ENCODE measurements around the gene PLD1.

The PLD1 gene

DNA sequence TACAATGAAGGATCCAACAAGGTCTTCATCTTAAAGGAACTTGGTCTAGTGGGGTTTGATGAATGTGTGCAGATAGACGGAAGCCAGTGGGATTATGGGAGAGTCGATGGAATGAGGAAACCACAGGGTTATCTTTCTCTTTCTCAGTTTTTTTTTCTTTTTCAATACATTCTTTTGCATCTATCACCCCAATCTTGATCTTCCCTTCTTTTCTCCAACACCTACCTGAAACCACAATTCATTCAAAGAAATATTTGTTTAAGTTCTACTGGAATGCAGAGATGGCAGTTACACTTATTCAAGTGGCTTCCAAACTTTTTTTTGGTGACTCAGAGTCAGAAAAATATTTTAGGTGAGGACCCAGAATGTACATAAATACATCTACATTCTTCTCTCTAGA, 34.6 kb upstream of the PLD1 start:
- no peak for TF ChIP-seq GATA2 (IDR thresholded peaks at IDR 0.05; ENCODE audit: low read depth, low read length)
- no peak for TF ChIP-seq GATA3 (IDR thresholded peaks at IDR 0.05; ENCODE audit: low read depth, low read length)

- no peak for TF ChIP-seq GATA3 (IDR thresholded peaks at IDR 0.05; ENCODE audit: low read depth, low read length)
- no peak for TF ChIP-seq GATA2 (IDR thresholded peaks at IDR 0.05; ENCODE audit: low read depth, low read length)
Measured at GRCh38 chr3:171842864-171843518, 32.7 kb upstream of the PLD1 start, which contains the start of gene TMEM212. TSS of gene TMEM212 (plus strand) at chr3:171843349. CDS start at chr3:171843384, 35 bp downstream.

GRCh38 chr3:171841620-171842000, 31.3 kb upstream of the PLD1 start:
- TF ChIP-seq GATA2 (IDR thresholded peaks at IDR 0.05; ENCODE audit: low read depth, low read length) (no peak), GATA3 (IDR thresholded peaks at IDR 0.05; ENCODE audit: low read depth, low read length) (no peak)

GRCh38 chr3:171840811-171841619, 30.7 kb upstream of the PLD1 start:
- no peak for TF ChIP-seq GATA2 (IDR thresholded peaks at IDR 0.05; ENCODE audit: low read depth, low read length)

DNA sequence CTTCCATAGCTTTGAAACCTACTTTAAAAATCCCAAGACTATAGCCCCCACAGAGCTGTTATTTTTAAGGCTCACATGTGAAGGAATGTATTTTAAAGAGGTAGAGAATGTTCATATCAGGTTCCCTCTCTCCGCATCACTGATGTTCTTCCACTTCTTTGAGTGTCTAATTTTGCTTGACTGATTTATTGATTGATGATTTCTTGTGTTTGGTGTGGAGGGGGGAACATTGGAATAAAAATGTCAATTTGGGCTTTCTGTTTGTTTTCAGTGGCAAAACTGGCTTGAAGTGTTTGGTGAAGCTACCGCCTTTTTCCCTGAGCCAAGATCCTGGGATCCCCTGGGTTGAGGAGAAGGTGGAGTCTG, 30.1 kb upstream of the PLD1 start:
- no peak for TF ChIP-seq GATA2 (IDR thresholded peaks at IDR 0.05; ENCODE audit: low read depth, low read length)
- TF ChIP-seq GATA3 (IDR thresholded peaks at IDR 0.05; ENCODE audit: low read depth, low read length): no peak

DNA sequence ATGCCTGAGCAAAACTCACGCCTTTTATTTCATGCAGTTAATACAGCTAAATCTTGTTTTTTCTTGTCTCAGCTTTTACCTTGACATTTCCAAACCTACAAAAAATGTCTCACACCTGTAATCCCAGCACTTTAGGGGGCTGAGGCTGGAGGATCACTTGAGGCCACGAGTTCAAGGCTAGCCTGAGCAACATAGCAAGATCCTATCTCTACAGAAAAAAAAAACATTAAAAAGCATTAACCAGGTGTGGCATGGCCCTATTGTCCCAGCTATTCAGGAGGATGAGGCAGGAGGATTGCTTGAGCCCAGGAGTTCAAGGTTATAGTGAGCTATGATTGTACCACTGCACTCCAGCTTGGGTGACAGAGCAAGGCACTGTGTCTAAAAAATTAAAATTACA, 29.0 kb upstream of the PLD1 start:
- TF ChIP-seq GATA3 (IDR thresholded peaks at IDR 0.05; ENCODE audit: low read depth, low read length): no peak
- TF ChIP-seq GATA2 (IDR thresholded peaks at IDR 0.05; ENCODE audit: low read depth, low read length): no peak

GRCh38 chr3:171838218-171838720, 28.0 kb upstream of the PLD1 start:
- no peak for TF ChIP-seq GATA2 (IDR thresholded peaks at IDR 0.05; ENCODE audit: low read depth, low read length)
- no peak for TF ChIP-seq GATA3 (IDR thresholded peaks at IDR 0.05; ENCODE audit: low read depth, low read length)

- TF ChIP-seq GATA2 (IDR thresholded peaks at IDR 0.05; ENCODE audit: low read depth, low read length) (no peak), GATA3 (IDR thresholded peaks at IDR 0.05; ENCODE audit: low read depth, low read length) (no peak)
Measured at GRCh38 chr3:171837698-171838097, 27.4 kb upstream of the PLD1 start.

DNA sequence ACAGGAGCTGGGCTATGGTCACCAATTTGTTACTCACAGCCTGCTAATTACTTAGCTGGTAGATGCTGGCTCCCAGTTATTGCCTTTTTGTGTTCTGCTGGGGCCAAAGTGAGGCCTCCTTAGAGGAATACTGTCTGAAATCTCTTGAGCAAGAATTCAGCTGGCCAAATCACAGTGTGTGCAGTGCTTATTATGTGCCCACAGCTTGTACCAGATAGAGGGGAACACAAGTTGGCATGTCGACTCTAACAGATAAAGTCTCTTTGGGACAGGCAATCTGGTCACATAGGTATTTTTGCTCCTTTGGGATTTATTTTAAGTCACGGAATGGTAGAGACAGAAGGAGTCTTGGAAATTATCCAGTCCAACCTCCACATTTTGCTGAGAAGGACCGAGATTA, 26.6 kb upstream of the PLD1 start:
- TF ChIP-seq GATA3 (IDR thresholded peaks at IDR 0.05; ENCODE audit: low read depth, low read length): no peak
- TF ChIP-seq GATA2 (IDR thresholded peaks at IDR 0.05; ENCODE audit: low read depth, low read length): no peak

GRCh38 chr3:171835613-171836012, 25.3 kb upstream of the PLD1 start:
- TF ChIP-seq GATA3 (IDR thresholded peaks at IDR 0.05; ENCODE audit: low read depth, low read length) (no peak), GATA2 (IDR thresholded peaks at IDR 0.05; ENCODE audit: low read depth, low read length) (no peak)

DNA sequence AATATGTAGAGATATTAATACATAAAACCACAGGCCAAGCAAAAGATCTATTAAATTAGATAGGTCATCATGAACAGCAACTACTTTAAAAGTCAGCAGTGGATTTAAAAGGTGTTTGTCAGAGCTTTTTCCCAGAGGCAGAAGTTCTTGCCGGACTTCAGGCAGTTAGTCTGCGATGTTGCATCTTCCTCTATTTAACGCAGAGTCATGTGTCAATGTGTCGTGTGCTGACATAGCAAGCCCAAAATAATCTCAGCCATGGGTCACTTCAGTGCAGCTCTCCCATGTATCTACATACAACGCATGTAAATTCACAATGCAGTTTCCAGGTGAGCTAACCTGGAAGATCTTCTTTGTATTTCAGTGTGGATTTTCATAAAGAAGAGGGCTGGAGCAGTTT, 24.8 kb upstream of the PLD1 start:
- TF ChIP-seq GATA2 (IDR thresholded peaks at IDR 0.05; ENCODE audit: low read depth, low read length) (no peak), GATA3 (IDR thresholded peaks at IDR 0.05; ENCODE audit: low read depth, low read length) (no peak)

- no peak for TF ChIP-seq GATA2 (IDR thresholded peaks at IDR 0.05; ENCODE audit: low read depth, low read length)
- no peak for TF ChIP-seq GATA3 (IDR thresholded peaks at IDR 0.05; ENCODE audit: low read depth, low read length)
Measured at GRCh38 chr3:171834461-171834801, 24.1 kb upstream of the PLD1 start.

DNA sequence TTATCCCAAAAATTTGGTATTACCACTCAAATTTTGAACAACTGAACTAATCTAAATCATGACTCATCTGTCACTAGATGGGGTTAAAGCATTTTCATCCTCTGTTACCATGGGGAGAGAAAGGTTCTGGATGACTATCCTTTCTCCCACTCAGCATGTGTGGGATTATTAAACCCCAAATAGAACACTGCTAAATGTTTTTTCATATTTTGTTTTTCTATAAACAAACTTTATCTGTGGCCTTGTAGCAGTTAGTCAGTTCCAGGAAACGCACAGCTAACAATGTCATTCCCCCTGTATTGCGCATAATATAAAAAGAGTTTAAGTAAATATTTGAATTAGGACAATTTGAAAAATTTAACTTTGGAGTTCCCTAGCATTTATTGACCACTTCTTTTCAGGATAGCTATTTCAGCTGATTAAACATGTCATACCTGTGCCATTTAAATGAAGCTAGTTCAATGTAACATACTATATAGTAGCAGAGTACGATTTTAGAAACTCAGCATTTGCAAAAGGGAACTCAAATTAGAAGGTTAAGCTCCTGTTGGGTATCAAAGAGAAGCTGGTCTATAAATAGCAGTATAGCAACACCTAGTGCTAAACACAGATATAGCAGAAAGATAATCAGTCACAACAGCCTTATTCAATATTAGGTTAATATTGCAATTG, 23.6 kb upstream of the PLD1 start:
- TF ChIP-seq GATA2 (IDR thresholded peaks at IDR 0.05; ENCODE audit: low read depth, low read length): no peak
- no peak for TF ChIP-seq GATA3 (IDR thresholded peaks at IDR 0.05; ENCODE audit: low read depth, low read length)

DNA sequence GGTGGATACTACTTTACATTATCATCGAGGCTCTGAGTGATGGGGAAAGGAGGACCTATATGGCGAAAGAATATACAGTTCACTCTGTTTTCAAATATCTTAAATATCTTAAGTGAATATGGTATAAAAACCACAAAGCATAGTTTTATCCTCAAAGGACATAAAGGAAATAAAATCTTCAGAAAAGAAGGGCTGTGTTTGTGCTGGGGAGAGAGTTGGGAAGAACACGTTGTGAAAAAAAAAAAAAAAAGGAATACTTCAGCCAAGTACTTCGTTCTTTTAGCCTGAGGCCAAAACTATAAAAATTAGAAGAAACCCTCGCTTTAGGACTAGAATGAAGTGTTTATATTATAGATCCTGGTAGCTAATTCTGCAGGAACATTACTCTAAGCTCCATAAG, 22.7 kb upstream of the PLD1 start:
- TF ChIP-seq GATA3 (IDR thresholded peaks at IDR 0.05; ENCODE audit: low read depth, low read length) (no peak), GATA2 (IDR thresholded peaks at IDR 0.05; ENCODE audit: low read depth, low read length) (no peak)

- TF ChIP-seq GATA2 (IDR thresholded peaks at IDR 0.05; ENCODE audit: low read depth, low read length): no peak
- no peak for TF ChIP-seq GATA3 (IDR thresholded peaks at IDR 0.05; ENCODE audit: low read depth, low read length)
Measured at GRCh38 chr3:171831936-171832335, 21.7 kb upstream of the PLD1 start.
